WTC11 (cell line): ENCODE data around the gene RASGRF2. TPM values are rescaled to one million over a fixed set of nuclear protein-coding genes. Genes with fewer than 3 reads are reported as not detected.

Source experiments
- ATAC-seq: fragments of 200-7000 bp; cut with Tn5 transposase; 2 replicates; pipeline ENCODE4 v1.10.0; 2021; ENCODE audit warnings: mild to moderate bottlenecking, moderate library complexity
- CTCF ChIA-PET: fragments of 300-600 bp; sonication (Branson Sonifier 250); formaldehyde crosslinking; loops from one replicate; lab custom pipeline; 2021; ENCODE audit warnings: antibody characterized with exemption; lab: Charles Lee
- POLR2A ChIA-PET: fragments of 350-600 bp; sonication (Branson Sonifier 250); formaldehyde crosslinking; loops from one replicate; lab custom pipeline; 2021; ENCODE audit warnings: antibody characterized with exemption; lab: Charles Lee
- DNase-seq: peaks from one replicate; pipeline ENCODE4 v3.0.0; 2021; ENCODE audit warnings: low spot score
- H3K27ac Mint-ChIP-seq: 2 replicates; pipeline ENCODE4 v1.8.0; 2021; ENCODE audit warnings: mixed read lengths
- H3K27me3 Mint-ChIP-seq: 2 replicates; pipeline ENCODE4 v1.8.0; 2021; ENCODE audit warnings: low read depth, mild to moderate bottlenecking, moderate library complexity, mixed read lengths
- H3K36me3 Mint-ChIP-seq: 2 replicates; pipeline ENCODE4 v1.8.0; 2021; ENCODE audit warnings: mixed read lengths
- H3K4me1 Mint-ChIP-seq: 2 replicates; pipeline ENCODE4 v1.8.0; 2022; ENCODE audit warnings: mixed read lengths
- H3K4me3 Mint-ChIP-seq: 2 replicates; pipeline ENCODE4 v1.8.0; 2021; ENCODE audit warnings: mild to moderate bottlenecking, moderate library complexity, mixed read lengths
- H3K9me3 Mint-ChIP-seq: 2 replicates; pipeline ENCODE4 v1.8.0; 2021; ENCODE audit warnings: mixed read lengths
- AR ChIP-seq: fragments of 250-450 bp; sonication (Bioruptor Pico); IDR thresholded peaks from 2 replicates; pipeline ENCODE4 v1.9.0; 2021; ENCODE audit warnings: mild to moderate bottlenecking
- ARID4B ChIP-seq: sonication (generic); formaldehyde crosslinking; IDR thresholded peaks from 2 replicates; pipeline ENCODE4 v1.8.0; 2023; ENCODE audit warnings: missing genetic modification reagents, mild to moderate bottlenecking, borderline replicate concordance
- ATF1 ChIP-seq: sonication (generic); formaldehyde crosslinking; IDR thresholded peaks from 2 replicates; pipeline ENCODE4 v1.8.1; 2023; ENCODE audit warnings: mild to moderate bottlenecking, moderate library complexity, missing genetic modification reagents
- E2F1 ChIP-seq: sonication (generic); formaldehyde crosslinking; IDR thresholded peaks from 2 replicates; pipeline ENCODE4 v1.8.0; 2022; ENCODE audit warnings: mild to moderate bottlenecking, missing genetic modification reagents
- EMX1 ChIP-seq: fragments of 250-450 bp; sonication (Bioruptor Pico); IDR thresholded peaks from 2 replicates; pipeline ENCODE4 v1.8.0; 2021; ENCODE audit warnings: mild to moderate bottlenecking
- ESRRA ChIP-seq: sonication (generic); formaldehyde crosslinking; IDR thresholded peaks from 2 replicates; pipeline ENCODE4 v1.8.1; 2022; ENCODE audit warnings: mild to moderate bottlenecking, missing genetic modification reagents, borderline replicate concordance
- FOXJ3 ChIP-seq: sonication (generic); formaldehyde crosslinking; IDR thresholded peaks from 2 replicates; pipeline ENCODE4 v1.9.0; 2021; ENCODE audit warnings: missing genetic modification reagents, mild to moderate bottlenecking, borderline replicate concordance
- GRHL2 ChIP-seq: fragments of 250-450 bp; sonication (Bioruptor Pico); IDR thresholded peaks from 2 replicates; pipeline ENCODE4 v1.8.0; 2022; ENCODE audit warnings: mild to moderate bottlenecking, moderate library complexity; ENCODE audit not compliant: insufficient replicate concordance, severe bottlenecking
- HMGA2 ChIP-seq: fragments of 250-450 bp; sonication (Bioruptor Pico); IDR thresholded peaks from 2 replicates; pipeline ENCODE4 v1.4.0; 2021; ENCODE audit warnings: mild to moderate bottlenecking, moderate library complexity
- IRF1 ChIP-seq: sonication (generic); formaldehyde crosslinking; IDR thresholded peaks from 2 replicates; pipeline ENCODE4 v1.8.0; 2023; ENCODE audit warnings: missing genetic modification reagents
- JAZF1 ChIP-seq: fragments of 250-450 bp; sonication (Bioruptor Pico); IDR thresholded peaks from 2 replicates; pipeline ENCODE4 v1.9.0; 2021; ENCODE audit warnings: moderate library complexity, mild to moderate bottlenecking, inconsistent platforms
- NR2C2 ChIP-seq: sonication (generic); formaldehyde crosslinking; IDR thresholded peaks from 2 replicates; pipeline ENCODE4 v1.8.0; 2022; ENCODE audit warnings: mild to moderate bottlenecking, missing genetic modification reagents
- NR3C1 ChIP-seq: sonication (generic); formaldehyde crosslinking; conservative IDR thresholded peaks from 2 replicates; pipeline ENCODE4 v1.8.1; 2023; ENCODE audit warnings: low read depth, mild to moderate bottlenecking, missing genetic modification reagents
- OVOL2 ChIP-seq: fragments of 250-450 bp; sonication (Bioruptor Pico); IDR thresholded peaks from 2 replicates; pipeline ENCODE4 v1.9.0; 2021; ENCODE audit warnings: mild to moderate bottlenecking, borderline replicate concordance
- SMAD4 ChIP-seq: sonication (generic); formaldehyde crosslinking; IDR thresholded peaks from 2 replicates; pipeline ENCODE4 v1.8.0; 2022; ENCODE audit warnings: mild to moderate bottlenecking, missing genetic modification reagents
- SOX15 ChIP-seq: fragments of 250-450 bp; sonication (Bioruptor Pico); IDR thresholded peaks from 2 replicates; pipeline ENCODE4 v1.9.0; 2021; ENCODE audit warnings: mild to moderate bottlenecking
- SP1 ChIP-seq: sonication (generic); formaldehyde crosslinking; conservative IDR thresholded peaks from 2 replicates; pipeline ENCODE4 v1.8.1; 2022; ENCODE audit warnings: missing genetic modification reagents
- TCF7 ChIP-seq: sonication (generic); formaldehyde crosslinking; IDR thresholded peaks from 2 replicates; pipeline ENCODE4 v1.8.0; 2022; ENCODE audit warnings: mild to moderate bottlenecking, low read depth, missing genetic modification reagents, moderate library complexity
- TEAD1 ChIP-seq: sonication (generic); formaldehyde crosslinking; IDR thresholded peaks from 2 replicates; pipeline ENCODE4 v1.8.0; 2022; ENCODE audit warnings: mild to moderate bottlenecking, missing genetic modification reagents
- USF1 ChIP-seq: sonication (generic); formaldehyde crosslinking; IDR thresholded peaks from 2 replicates; pipeline ENCODE4 v1.8.0; 2022; ENCODE audit warnings: mild to moderate bottlenecking, missing genetic modification reagents
- USF2 ChIP-seq: sonication (generic); formaldehyde crosslinking; IDR thresholded peaks from 2 replicates; pipeline ENCODE4 v1.8.1; 2023; ENCODE audit warnings: mild to moderate bottlenecking, missing genetic modification reagents, moderate library complexity
- ZNF317 ChIP-seq: sonication (generic); formaldehyde crosslinking; IDR thresholded peaks from 2 replicates; pipeline ENCODE4 v1.8.1; 2023; ENCODE audit warnings: low read depth, mild to moderate bottlenecking, moderate library complexity, missing genetic modification reagents, borderline replicate concordance
- ZNF416 ChIP-seq: fragments of 250-450 bp; sonication (Bioruptor Pico); IDR thresholded peaks from 2 replicates; pipeline ENCODE4 v1.9.0; 2021; ENCODE audit warnings: mild to moderate bottlenecking, inconsistent platforms
- ZNF423 ChIP-seq: fragments of 250-450 bp; sonication (Bioruptor Pico); IDR thresholded peaks from 2 replicates; pipeline ENCODE4 v2.1.2; 2022; ENCODE audit warnings: mild to moderate bottlenecking, moderate library complexity
- total RNA-seq: library from RNA; stranded (reverse); gene quantifications from 3 replicates; pipeline ENCODE4 v1.2.3, GENCODE V29; 2021

Gene RASGRF2
- total RNA-seq, 1 experiment from 2014 or later = 17.6 TPM

GRCh38 chr5:81171769-81172168 is 211.6 kb downstream of the RASGRF2 start (continued):
- TF ChIP-seq AR (CRISPR knock-in tag) (no peak), USF2 (no peak), SMAD4 (CRISPR knock-in tag) (no peak), ESRRA (CRISPR knock-in tag) (no peak), HMGA2 (CRISPR knock-in tag) (no peak), EMX1 (no peak)

- ChIA-PET POLR2A (no interaction called here), CTCF (no interaction called here)
- no peaks in the 10 kb centered on the region for H3K27me3 Mint-ChIP-seq
- ATAC-seq = no peak
- no peaks in the 10 kb centered on the region for H3K9me3 Mint-ChIP-seq
- no peak overlapping the region for H3K27ac Mint-ChIP-seq
- H3K36me3 Mint-ChIP-seq = no peaks in the 10 kb centered on the region
- DNase-seq = no peak
- no peaks in the 10 kb centered on the region for H3K4me1 Mint-ChIP-seq
- H3K4me3 Mint-ChIP-seq = no peak overlapping the region
- no peak for TF ChIP-seq ZNF416 (CRISPR knock-in tag)
- TF ChIP-seq ZNF423 = no peak
- no peak for TF ChIP-seq GRHL2 (CRISPR knock-in tag)
- no peak for TF ChIP-seq SOX15 (CRISPR knock-in tag)
- no peak for TF ChIP-seq E2F1 (CRISPR knock-in tag)
- TF ChIP-seq, all 79 proteins: peak for 0
These were observed 212.5 kb downstream of the RASGRF2 start for GRCh38 chr5:81172710-81173109.

- CTCF ChIA-PET = no interaction called here
- POLR2A ChIA-PET = no interaction called here
- Mint-ChIP-seq H3K27ac (no peak overlapping the region), H3K27me3 (no peaks in the 10 kb centered on the region), H3K36me3 (no peaks in the 10 kb centered on the region), H3K4me3 (no peak overlapping the region), H3K9me3 (no peaks in the 10 kb centered on the region), H3K4me1 (peaks cover 15% of the 10 kb centered on the region)
- ATAC-seq (no peak), DNase-seq (no peak)
- TF ChIP-seq USF1 (CRISPR knock-in tag) (no peak), TCF7 (no peak), USF2 (no peak), ZNF317 (no peak), ATF1 (CRISPR knock-in tag) (no peak), NR2C2 (CRISPR knock-in tag) (no peak), ARID4B (no peak), OVOL2 (no peak), IRF1 (CRISPR knock-in tag) (no peak), JAZF1 (CRISPR knock-in tag) (no peak), FOXJ3 (CRISPR knock-in tag) (no peak), SMAD4 (CRISPR knock-in tag) (no peak), NR3C1 (CRISPR knock-in tag) (no peak), SP1 (CRISPR knock-in tag) (no peak), HMGA2 (CRISPR knock-in tag) (no peak), TEAD1 (no peak)
These were observed 216.9 kb downstream of the RASGRF2 start for GRCh38 chr5:81177061-81177460.
